ENCODE measurements around the gene TMPRSS11E. TPM values are rescaled to one million over a fixed set of nuclear protein-coding genes. Genes with fewer than 3 reads are reported as not detected.
"Not testable (repeated sequence)": the region's sequence is repeated elsewhere in the genome, so short reads cannot be mapped to it uniquely, and the experiment has no call there.

The TMPRSS11E gene
- polyA plus RNA-seq, 1 experiment, result not detected

- Histone ChIP-seq H3K27ac (ENCODE audit: low read depth, low read length) (no peak overlapping the region), H3K9me3 (ENCODE audit: control insufficient read depth, insufficient read depth, low read length) (no peaks in the 10 kb centered on the region), H3K27me3 (ENCODE audit: control insufficient read depth, insufficient read depth, low read length) (no peaks in the 10 kb centered on the region), H3K4me3 (ENCODE audit: low read depth, low read length) (no peak overlapping the region)
- POLR2A ChIA-PET, result no interaction called here
- CTCF ChIA-PET, result no interaction called here
- DNase-seq (ENCODE audit: low read depth, low spot score), result no peak
- TF ChIP-seq CTCF (IDR thresholded peaks at IDR 0.05; ENCODE audit: low read depth, low read length), result no peak
These were observed 40.8 kb upstream of the TMPRSS11E start for GRCh38 chr4:68406479-68406859.

- POLR2A ChIA-PET; H3K4me3 ChIP-seq (ENCODE audit: low read depth, low read length); H3K27ac ChIP-seq (ENCODE audit: low read depth, low read length); H3K27me3 ChIP-seq (ENCODE audit: control insufficient read depth, insufficient read depth, low read length); H3K9me3 ChIP-seq (ENCODE audit: control insufficient read depth, insufficient read depth, low read length); CTCF ChIA-PET; DNase-seq (ENCODE audit: low read depth, low spot score): not testable (repeated sequence)
These were observed 40.0 kb upstream of the TMPRSS11E start for GRCh38 chr4:68407015-68407867.

DNA sequence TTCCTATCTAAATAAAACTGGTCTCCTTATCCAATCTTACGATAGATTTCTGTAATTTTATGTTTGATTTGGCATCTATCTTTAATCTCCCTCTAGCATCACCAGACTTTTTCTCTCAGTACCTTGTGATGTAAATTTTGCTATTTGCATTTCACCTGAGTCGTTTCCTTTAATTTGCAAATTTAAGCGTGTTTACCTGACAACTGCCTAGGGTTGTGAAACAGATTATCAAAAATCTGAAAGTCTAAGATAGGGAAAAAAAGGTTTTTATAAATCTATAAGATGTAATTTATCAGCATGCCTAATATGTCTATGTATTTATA, 39.4 kb upstream of the TMPRSS11E start:
- TF ChIP-seq CTCF (IDR thresholded peaks at IDR 0.05; ENCODE audit: low read depth, low read length), result no peak
- Histone ChIP-seq H3K27ac (ENCODE audit: low read depth, low read length) (no peak overlapping the region), H3K27me3 (ENCODE audit: control insufficient read depth, insufficient read depth, low read length) (no peaks in the 10 kb centered on the region), H3K9me3 (ENCODE audit: control insufficient read depth, insufficient read depth, low read length) (no peaks in the 10 kb centered on the region), H3K4me3 (ENCODE audit: low read depth, low read length) (no peak overlapping the region)
- POLR2A ChIA-PET, result no interaction called here
- CTCF ChIA-PET, result no interaction called here
- DNase-seq (ENCODE audit: low read depth, low spot score), result no peak

GRCh38 chr4:68410149-68410548, 37.1 kb upstream of the TMPRSS11E start:
- ChIA-PET POLR2A (no interaction called here), CTCF (interaction anchor here (0.6 to 2.2 kb wide), 3 partner anchors 34 to 234 kb away, joined by 3 to 9 read pairs (median 4); no protein-coding TSS in a partner anchor)
- TF ChIP-seq CTCF (IDR thresholded peaks at IDR 0.05; ENCODE audit: low read depth, low read length), result no peak
- H3K27ac ChIP-seq (ENCODE audit: low read depth, low read length), result no peak overlapping the region
- no peak overlapping the region for H3K4me3 ChIP-seq (ENCODE audit: low read depth, low read length)
- DNase-seq (ENCODE audit: low read depth, low spot score), result no peak
- H3K9me3 ChIP-seq (ENCODE audit: control insufficient read depth, insufficient read depth, low read length), result no peaks in the 10 kb centered on the region
- no peaks in the 10 kb centered on the region for H3K27me3 ChIP-seq (ENCODE audit: control insufficient read depth, insufficient read depth, low read length)

DNA sequence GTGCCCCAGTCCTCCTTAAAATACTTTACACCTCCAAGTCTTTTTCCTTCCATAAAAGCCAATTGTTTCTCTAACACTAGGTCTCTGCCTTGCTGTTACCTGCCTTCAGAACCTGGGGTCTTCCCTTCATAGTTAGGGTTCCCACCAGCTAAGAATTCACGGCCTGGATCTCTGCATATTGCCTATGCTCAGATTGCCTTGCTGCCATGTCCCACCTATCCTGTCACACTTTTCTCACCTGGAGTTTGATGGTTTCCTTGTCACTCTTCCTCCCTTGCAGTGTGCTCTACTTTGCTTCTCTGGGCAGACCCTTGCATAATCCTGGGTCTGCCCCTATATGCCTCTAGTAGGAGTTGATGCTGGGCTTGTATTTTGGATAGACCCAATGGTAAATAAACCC, 36.6 kb upstream of the TMPRSS11E start:
- CTCF ChIA-PET, result interaction anchor here (0.6 to 2.2 kb wide), 3 partner anchors 35 to 235 kb away, joined by 3 to 9 read pairs (median 4); no protein-coding TSS in a partner anchor
- H3K4me3 ChIP-seq (ENCODE audit: low read depth, low read length), result no peak overlapping the region

GRCh38 chr4:68412031-68412430, 35.2 kb upstream of the TMPRSS11E start:
- H3K9me3 ChIP-seq (ENCODE audit: control insufficient read depth, insufficient read depth, low read length); H3K27me3 ChIP-seq (ENCODE audit: control insufficient read depth, insufficient read depth, low read length); POLR2A ChIA-PET; DNase-seq (ENCODE audit: low read depth, low spot score); H3K4me3 ChIP-seq (ENCODE audit: low read depth, low read length); CTCF ChIA-PET; H3K27ac ChIP-seq (ENCODE audit: low read depth, low read length): not testable (repeated sequence)

More for the DNA sequence above, 36.6 kb upstream of the TMPRSS11E start:
- POLR2A ChIA-PET, result no interaction called here
- TF ChIP-seq CTCF (IDR thresholded peaks at IDR 0.05; ENCODE audit: low read depth, low read length), result no peak
- Histone ChIP-seq H3K27ac (ENCODE audit: low read depth, low read length) (no peak overlapping the region), H3K9me3 (ENCODE audit: control insufficient read depth, insufficient read depth, low read length) (no peaks in the 10 kb centered on the region), H3K27me3 (ENCODE audit: control insufficient read depth, insufficient read depth, low read length) (no peaks in the 10 kb centered on the region)
- DNase-seq (ENCODE audit: low read depth, low spot score), result no peak

All from AG04450 (cell line).